ENCODE data around the gene SCN2B. TPM values are rescaled to one million over a fixed set of nuclear protein-coding genes. Genes with fewer than 3 reads are reported as not detected.

SCN2B gene
- polyA plus RNA-seq, 1 donor from 2014 or later: 1.1 TPM

DNA sequence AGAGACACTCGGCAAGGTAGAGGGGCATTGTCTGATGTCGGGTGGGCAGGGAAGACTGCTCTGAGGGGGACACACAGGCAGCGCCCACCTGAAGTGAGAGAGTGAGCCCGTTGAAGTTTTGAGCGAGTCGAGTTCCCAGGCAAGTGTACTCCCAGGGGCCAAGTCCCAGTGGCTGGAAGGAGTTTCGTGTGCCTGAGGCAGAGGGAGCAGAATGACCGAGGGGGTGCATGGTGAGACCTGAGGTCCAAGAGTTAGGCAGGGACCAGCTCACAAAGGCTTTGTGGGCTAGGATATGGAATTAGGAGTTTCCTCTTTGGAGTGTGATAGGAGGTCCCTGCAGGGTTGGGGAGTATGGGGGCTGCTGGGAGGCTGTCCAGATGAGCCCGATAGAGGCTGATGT lies 6.2 kb downstream of the SCN2B start:
- no peak overlapping the region for H3K4me2 ChIP-seq (ENCODE audit: low read length)
- no peaks in the 10 kb centered on the region for H3K9me2 ChIP-seq (ENCODE audit: insufficient read depth, low read length)
- H3K36me3 ChIP-seq (ENCODE audit: insufficient read depth, low read length): no peaks in the 10 kb centered on the region
- H3K79me2 ChIP-seq (replicated peaks; ENCODE audit: insufficient read depth, low read length): no peaks in the 10 kb centered on the region
- TF ChIP-seq RAD21 (conservative IDR thresholded peaks at IDR 0.05): no peak
- no peak for TF ChIP-seq SMC3 (conservative IDR thresholded peaks at IDR 0.05; ENCODE audit: poor library complexity)
- no peak for TF ChIP-seq MXI1 (conservative IDR thresholded peaks at IDR 0.05; ENCODE audit: poor library complexity, severe bottlenecking)
- no peak for TF ChIP-seq EP300 (conservative IDR thresholded peaks at IDR 0.05; ENCODE audit: poor library complexity, severe bottlenecking)
- no peak for TF ChIP-seq TAF1 (IDR thresholded peaks at IDR 0.05; ENCODE audit: low read depth)
- no peak for TF ChIP-seq POLR2AphosphoS5 (IDR thresholded peaks at IDR 0.05)
- TF ChIP-seq, protein P1, sequence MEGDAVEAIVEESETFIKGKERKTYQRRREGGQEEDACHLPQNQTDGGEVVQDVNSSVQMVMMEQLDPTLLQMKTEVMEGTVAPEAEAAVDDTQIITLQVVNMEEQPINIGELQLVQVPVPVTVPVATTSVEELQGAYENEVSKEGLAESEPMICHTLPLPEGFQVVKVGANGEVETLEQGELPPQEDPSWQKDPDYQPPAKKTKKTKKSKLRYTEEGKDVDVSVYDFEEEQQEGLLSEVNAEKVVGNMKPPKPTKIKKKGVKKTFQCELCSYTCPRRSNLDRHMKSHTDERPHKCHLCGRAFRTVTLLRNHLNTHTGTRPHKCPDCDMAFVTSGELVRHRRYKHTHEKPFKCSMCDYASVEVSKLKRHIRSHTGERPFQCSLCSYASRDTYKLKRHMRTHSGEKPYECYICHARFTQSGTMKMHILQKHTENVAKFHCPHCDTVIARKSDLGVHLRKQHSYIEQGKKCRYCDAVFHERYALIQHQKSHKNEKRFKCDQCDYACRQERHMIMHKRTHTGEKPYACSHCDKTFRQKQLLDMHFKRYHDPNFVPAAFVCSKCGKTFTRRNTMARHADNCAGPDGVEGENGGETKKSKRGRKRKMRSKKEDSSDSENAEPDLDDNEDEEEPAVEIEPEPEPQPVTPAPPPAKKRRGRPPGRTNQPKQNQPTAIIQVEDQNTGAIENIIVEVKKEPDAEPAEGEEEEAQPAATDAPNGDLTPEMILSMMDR (IDR thresholded peaks at IDR 0.05; ENCODE audit: poor library complexity, severe bottlenecking): no peak
- TF ChIP-seq EZH2 (IDR thresholded peaks at IDR 0.05; ENCODE audit: borderline replicate concordance, insufficient read depth, low read length, poor library complexity, severe bottlenecking): no peak
- TF ChIP-seq, protein P2, sequence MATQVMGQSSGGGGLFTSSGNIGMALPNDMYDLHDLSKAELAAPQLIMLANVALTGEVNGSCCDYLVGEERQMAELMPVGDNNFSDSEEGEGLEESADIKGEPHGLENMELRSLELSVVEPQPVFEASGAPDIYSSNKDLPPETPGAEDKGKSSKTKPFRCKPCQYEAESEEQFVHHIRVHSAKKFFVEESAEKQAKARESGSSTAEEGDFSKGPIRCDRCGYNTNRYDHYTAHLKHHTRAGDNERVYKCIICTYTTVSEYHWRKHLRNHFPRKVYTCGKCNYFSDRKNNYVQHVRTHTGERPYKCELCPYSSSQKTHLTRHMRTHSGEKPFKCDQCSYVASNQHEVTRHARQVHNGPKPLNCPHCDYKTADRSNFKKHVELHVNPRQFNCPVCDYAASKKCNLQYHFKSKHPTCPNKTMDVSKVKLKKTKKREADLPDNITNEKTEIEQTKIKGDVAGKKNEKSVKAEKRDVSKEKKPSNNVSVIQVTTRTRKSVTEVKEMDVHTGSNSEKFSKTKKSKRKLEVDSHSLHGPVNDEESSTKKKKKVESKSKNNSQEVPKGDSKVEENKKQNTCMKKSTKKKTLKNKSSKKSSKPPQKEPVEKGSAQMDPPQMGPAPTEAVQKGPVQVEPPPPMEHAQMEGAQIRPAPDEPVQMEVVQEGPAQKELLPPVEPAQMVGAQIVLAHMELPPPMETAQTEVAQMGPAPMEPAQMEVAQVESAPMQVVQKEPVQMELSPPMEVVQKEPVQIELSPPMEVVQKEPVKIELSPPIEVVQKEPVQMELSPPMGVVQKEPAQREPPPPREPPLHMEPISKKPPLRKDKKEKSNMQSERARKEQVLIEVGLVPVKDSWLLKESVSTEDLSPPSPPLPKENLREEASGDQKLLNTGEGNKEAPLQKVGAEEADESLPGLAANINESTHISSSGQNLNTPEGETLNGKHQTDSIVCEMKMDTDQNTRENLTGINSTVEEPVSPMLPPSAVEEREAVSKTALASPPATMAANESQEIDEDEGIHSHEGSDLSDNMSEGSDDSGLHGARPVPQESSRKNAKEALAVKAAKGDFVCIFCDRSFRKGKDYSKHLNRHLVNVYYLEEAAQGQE (IDR thresholded peaks at IDR 0.05; ENCODE audit: borderline replicate concordance): no peak
- H3K27me3 ChIP-seq (ENCODE audit: insufficient read depth, low read depth, low read length): peaks cover 17% of the 10 kb centered on the region
- no peaks in the 10 kb centered on the region for H3K9me3 ChIP-seq (ENCODE audit: low read length)
- no peak overlapping the region for H3K4me3 ChIP-seq (ENCODE audit: low read length)
- no peak overlapping the region for H2AFZ ChIP-seq (ENCODE audit: low read depth, low read length)
- no peak overlapping the region for H3K27ac ChIP-seq (ENCODE audit: low read length)
- no peak overlapping the region for H3K9ac ChIP-seq (ENCODE audit: low read length)
- H4K20me1 ChIP-seq (ENCODE audit: insufficient read depth): no peaks in the 10 kb centered on the region
- H3F3A ChIP-seq (ENCODE audit: insufficient read depth, low read length, poor library complexity, severe bottlenecking): no peaks in the 10 kb centered on the region

DNA sequence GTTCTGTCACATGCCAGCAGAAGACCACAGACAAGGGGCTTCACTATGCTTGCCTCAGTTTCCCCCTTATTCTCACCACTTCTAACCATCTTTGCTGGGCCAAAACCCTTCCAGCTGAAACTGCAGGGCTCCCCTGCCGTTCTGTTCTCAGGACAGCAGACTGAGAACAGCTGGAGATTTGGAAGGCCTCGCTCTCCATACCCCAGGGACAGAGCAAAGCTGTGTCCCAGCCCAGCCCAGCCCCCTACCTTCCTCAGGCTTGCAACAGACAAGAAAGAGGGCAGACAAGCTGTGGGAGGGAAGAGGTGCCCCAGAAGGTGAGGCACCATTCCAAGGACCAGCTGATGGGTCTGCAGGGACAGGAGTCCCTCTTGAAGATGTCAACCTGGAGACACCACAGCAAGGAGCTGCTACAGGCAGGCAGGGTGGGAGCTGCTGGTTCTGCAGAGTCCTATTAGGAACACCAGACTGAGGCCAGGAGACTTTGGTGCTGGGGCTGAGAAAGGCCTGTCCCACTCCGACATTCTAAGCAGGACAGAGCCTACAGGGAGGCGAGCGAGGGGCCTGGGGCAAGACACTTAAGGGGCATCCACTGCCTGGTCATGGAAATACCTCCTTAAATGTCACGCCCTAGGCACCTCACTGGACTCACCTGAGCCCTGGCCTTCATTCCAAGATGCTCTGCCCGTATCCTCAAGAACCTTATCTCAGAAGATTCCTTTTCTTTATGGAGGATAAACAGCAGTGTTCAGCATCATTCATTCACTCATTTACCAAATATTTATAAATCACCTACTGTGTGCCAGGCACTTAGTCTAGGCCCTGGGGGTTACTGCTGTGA lies 6.9 kb downstream of the SCN2B start:
- no peaks in the 10 kb centered on the region for H3K79me2 ChIP-seq (replicated peaks; ENCODE audit: insufficient read depth, low read length)
- H3F3A ChIP-seq (ENCODE audit: insufficient read depth, low read length, poor library complexity, severe bottlenecking): no peaks in the 10 kb centered on the region
- no peaks in the 10 kb centered on the region for H3K9me3 ChIP-seq (ENCODE audit: low read length)
- H4K20me1 ChIP-seq (ENCODE audit: insufficient read depth): no peaks in the 10 kb centered on the region
- TF ChIP-seq EP300 (conservative IDR thresholded peaks at IDR 0.05; ENCODE audit: poor library complexity, severe bottlenecking) (no peak), SMC3 (conservative IDR thresholded peaks at IDR 0.05; ENCODE audit: poor library complexity) (no peak)
- no peak overlapping the region for H3K9ac ChIP-seq (ENCODE audit: low read length)
- H3K4me3 ChIP-seq (ENCODE audit: low read length): no peak overlapping the region
- H3K36me3 ChIP-seq (ENCODE audit: insufficient read depth, low read length): no peaks in the 10 kb centered on the region
- H2AFZ ChIP-seq (ENCODE audit: low read depth, low read length): no peak overlapping the region
- no peak overlapping the region for H3K27ac ChIP-seq (ENCODE audit: low read length)
- no peak overlapping the region for H3K4me2 ChIP-seq (ENCODE audit: low read length)
- H3K27me3 ChIP-seq (ENCODE audit: insufficient read depth, low read depth, low read length): peaks cover 17% of the 10 kb centered on the region
- no peaks in the 10 kb centered on the region for H3K9me2 ChIP-seq (ENCODE audit: insufficient read depth, low read length)

Data from neural cell (in vitro differentiated cells).